ENCODE measurements around the gene ST6GALNAC6.

Gene ST6GALNAC6

GRCh38 chr9:127927201-127927987 lies 28.0 kb upstream of the ST6GALNAC6 start:
- H3K4me3 ChIP-seq (ENCODE audit: low read depth, low read length): peak overlapping the region; percentile 37
- TF ChIP-seq CTCF (IDR thresholded peaks at IDR 0.05; ENCODE audit: borderline replicate concordance, insufficient read depth, low read depth, low read length): no peak

- peak overlapping the region; percentile 37 for H3K4me3 ChIP-seq (ENCODE audit: low read depth, low read length)
Observed at GRCh38 chr9:127926906-127927200, 27.4 kb upstream of the ST6GALNAC6 start.

GRCh38 chr9:127925959-127926905 lies 26.8 kb upstream of the ST6GALNAC6 start:
- TF ChIP-seq CTCF (IDR thresholded peaks at IDR 0.05; ENCODE audit: borderline replicate concordance, insufficient read depth, low read depth, low read length): no peak
- no peak overlapping the region for H3K4me3 ChIP-seq (ENCODE audit: low read depth, low read length)

More at GRCh38 chr9:127926906-127927200, 27.4 kb upstream of the ST6GALNAC6 start:
- TF ChIP-seq CTCF (IDR thresholded peaks at IDR 0.05; ENCODE audit: borderline replicate concordance, insufficient read depth, low read depth, low read length): no peak

- H3K4me3 ChIP-seq (ENCODE audit: low read depth, low read length): no peak overlapping the region
- no peak for TF ChIP-seq CTCF (IDR thresholded peaks at IDR 0.05; ENCODE audit: borderline replicate concordance, insufficient read depth, low read depth, low read length)
Observed at GRCh38 chr9:127924736-127925444, 25.5 kb upstream of the ST6GALNAC6 start.

- no peak for TF ChIP-seq CTCF (IDR thresholded peaks at IDR 0.05; ENCODE audit: borderline replicate concordance, insufficient read depth, low read depth, low read length)
- H3K4me3 ChIP-seq (ENCODE audit: low read depth, low read length): no peak overlapping the region
Observed at GRCh38 chr9:127923771-127924170, 24.4 kb upstream of the ST6GALNAC6 start.

- TF ChIP-seq CTCF (IDR thresholded peaks at IDR 0.05; ENCODE audit: borderline replicate concordance, insufficient read depth, low read depth, low read length): no peak
- H3K4me3 ChIP-seq (ENCODE audit: low read depth, low read length): no peak overlapping the region
Observed at GRCh38 chr9:127923046-127923445, 23.6 kb upstream of the ST6GALNAC6 start.

All from GM12875 (cell line).